HT-29 (cell line): ENCODE measurements around the gene EHD1. TPM values are rescaled to one million over a fixed set of nuclear protein-coding genes. Genes with fewer than 3 reads are reported as not detected.

Experiments used
- DNase-seq: peaks from one replicate; pipeline ENCODE4 v3.0.0-alpha.2; 2015; ENCODE audit warnings: low spot score
- total RNA-seq: library from RNA; depleted of rRNA; stranded (reverse); fragments of >200 nt; shearing (Covaris generic); gene quantifications from 2 replicates; pipeline ENCODE4 v1.2.3, GENCODE V29; 2014

EHD1 gene
- total RNA-seq, 1 experiment from 2014 or later, result 123 TPM

DNA sequence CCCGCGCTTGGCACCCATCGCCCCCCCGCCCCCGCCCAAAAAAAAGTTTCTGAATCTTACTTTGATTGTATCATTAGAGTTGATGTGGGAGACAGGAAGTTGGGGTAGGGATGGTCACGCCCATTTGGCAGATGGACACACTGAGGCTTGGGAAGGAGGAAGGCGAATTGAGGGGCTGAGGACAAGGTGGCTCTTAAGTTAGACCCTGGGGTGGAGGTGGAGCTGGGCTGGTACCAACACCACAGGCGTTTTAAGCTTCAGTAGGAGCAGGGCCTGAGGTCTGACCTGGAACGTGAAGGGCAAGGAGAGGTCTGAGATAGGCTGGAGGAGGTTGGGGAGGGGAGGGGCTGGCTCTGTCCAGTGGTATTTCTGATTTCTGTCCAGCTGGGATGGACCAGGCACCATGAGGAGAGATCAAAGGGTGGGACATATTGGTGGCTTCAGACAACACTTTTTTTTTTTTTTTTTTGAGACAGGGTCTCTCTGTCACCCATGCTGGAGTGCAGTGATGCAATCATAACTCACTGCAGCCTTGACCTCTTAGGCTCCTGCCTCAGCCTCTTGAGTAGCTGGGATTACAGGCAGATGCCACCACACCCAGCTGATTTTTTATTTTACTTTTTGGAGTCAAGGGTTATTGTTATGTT is 33.2 kb downstream of the EHD1 start:
- DNase-seq, result no peak

DNA sequence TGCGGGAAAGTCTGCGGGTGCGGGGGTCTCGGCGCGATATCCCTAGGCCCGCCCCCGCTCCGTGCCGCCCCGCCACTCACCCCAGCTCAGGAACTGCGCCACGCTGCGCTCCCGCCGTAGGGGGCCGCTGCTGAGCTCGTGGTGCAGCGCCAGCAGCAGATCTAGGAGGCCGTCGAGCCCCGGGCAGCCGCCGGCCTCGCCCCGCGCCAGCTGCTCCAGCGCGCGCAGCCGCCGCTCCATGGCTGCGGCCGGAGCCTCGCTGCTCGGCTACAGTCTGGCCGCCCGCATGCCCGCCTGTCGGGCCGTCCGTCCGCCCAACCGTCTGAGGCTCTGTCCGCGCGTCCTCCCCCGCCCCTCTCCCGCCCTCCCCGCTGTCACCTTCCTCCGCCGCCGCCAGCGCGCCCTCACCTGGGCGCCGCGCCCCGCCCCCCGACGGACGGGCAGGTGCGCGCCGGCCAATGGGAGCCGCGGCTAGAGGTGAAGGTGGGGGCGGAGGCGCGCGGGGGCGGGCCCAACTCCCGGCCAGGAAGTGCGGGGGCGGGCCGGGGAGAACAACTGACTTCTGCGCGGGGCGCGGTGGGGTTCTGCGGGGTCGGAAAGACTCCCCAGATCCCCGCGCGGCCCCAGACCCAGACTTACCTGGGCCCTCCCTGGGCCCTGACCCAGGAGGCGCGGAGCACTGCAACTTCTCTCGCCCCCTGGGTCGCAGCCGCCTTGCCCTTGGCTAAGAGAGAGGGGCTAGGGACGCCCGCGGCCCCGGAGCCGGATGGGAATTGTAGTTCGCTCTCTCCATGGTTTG is 33.9 kb downstream of the EHD1 start, which contains the start of gene CDC42BPG:
TSS of gene CDC42BPG (minus strand) at position 324 of the 799 bp plus-strand sequence. CDS start at position 240, 84 bp downstream.
- DNase-seq, result peak; percentile 93

DNA sequence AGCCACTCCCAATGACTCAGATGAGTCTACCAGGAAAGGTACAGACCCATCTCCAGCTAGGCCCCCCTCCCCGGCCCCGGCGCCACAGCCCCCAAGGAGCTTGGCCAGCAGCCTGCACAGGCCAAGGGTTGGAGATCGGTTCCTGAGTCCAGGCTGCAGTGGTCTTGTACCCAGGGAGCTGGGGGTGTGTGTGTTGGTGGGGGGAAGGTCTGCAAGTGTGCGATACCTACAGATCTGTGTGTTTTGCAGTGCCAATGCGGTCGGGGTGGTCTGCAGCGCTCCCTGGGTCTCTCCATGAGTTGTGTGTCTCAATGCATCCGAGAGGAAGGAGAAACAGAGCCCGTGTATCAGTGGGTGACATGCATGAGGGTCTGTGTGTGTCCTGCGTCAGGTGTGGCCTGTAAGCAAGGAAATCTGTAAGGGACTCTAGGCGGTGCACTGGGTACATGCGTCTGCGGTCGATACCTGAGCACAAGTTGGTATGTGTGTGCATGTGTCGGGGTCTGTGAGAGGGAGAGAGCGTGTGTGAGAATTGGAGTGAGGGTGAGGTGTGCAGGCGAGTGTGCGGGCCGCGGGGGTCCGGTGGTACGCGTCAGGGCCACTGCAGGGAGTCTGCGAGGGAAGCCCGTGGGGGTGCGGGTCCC is 34.6 kb downstream of the EHD1 start:
- DNase-seq, result peak; percentile 50

DNA sequence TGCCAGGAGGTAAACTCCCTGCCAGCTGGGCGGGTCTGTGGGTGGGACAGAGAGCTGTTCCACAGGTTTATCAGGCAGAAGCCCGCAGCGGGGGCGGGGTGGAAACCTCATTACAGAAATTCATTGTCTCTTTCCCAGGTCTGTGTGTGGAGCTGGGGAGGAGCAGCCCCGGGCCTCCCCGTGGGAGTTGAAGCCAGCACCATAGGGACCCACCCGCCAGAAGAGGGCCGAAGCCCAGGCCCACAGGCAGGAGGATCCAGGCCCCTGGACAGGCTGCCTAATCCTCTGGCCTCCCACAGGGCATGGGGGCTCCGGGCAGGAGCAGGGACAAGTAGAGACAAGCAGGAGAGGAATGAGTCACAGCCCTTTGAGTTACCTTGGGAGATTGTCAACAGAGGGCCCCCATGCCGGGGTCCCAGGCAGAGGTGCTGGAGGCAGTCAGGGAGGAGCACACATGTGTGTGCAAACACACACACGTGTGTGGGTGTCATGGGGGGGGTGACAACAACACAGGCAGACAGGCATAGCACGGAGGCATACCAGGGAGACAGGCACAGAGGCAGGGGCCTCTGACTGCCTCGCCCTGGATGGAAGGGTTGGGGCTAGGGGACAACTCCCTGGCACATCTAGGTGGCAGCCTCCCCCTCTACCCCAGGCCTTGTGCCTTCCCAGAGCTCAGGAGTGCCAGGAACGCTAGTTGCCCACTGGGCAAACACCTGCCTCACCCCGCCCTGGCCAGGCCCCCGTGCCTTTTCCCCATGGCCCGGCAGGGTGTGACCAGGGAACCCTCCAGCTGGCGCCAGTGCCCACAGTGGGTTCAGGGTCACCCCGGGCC is 35.4 kb downstream of the EHD1 start:
- peak; percentile 85 for DNase-seq

DNA sequence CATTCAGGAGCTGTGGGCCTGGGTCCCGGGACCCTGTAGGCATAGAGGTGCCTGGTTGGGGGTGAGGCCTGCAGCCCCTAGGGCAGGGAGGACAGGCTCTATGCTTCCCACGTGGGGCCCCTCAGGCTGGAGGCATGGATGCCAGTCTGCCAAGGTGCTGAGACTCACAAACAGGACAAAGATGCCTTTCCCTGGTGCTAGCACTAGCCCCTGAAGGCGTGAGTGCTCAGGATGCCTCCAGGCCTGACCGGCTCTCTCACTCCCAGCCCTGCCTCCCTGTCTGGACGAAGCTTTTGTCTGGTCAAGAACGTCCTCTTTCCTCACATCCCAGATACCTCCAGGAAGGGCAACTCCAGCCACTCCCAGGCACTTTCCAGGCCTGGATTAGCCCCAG is 36.1 kb downstream of the EHD1 start:
- DNase-seq, result peak; percentile 60

DNA sequence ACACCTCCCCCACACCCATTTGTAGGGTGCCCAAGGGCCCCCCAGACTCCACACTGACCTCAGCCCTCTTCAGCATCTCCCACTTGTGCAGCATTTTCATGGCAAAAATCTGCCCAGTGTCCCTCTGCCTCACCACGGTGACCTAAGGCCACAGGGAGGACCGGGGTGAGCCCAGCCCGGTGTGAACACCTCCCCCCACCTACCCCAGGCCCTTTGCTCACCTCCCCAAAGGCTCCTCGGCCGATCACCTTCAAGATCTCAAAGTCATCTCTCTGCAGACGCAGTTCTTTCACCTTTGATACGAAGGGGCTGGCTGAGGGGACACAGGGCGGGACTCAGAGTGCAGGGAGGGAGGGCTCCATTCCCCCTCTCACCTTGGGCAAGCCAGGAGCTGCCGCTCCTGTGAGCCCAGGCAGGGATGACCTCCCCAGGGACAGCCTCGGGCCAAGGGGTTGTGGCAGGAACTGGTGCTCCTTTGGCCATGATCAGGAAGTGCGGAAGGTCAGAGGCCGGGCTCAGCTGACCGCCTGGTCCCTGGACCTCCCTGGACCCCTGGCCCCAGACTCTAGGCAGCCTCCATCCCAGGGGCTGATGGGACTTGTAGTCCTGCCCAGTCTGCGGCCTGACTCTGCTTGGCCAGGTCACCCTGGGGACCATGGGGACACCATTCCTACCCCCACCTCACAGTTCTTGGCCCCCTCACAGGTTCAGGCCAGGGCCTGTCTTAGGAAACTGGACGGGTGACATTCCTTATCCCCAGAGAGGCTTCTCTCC is 36.6 kb downstream of the EHD1 start:
- no peak for DNase-seq

DNA sequence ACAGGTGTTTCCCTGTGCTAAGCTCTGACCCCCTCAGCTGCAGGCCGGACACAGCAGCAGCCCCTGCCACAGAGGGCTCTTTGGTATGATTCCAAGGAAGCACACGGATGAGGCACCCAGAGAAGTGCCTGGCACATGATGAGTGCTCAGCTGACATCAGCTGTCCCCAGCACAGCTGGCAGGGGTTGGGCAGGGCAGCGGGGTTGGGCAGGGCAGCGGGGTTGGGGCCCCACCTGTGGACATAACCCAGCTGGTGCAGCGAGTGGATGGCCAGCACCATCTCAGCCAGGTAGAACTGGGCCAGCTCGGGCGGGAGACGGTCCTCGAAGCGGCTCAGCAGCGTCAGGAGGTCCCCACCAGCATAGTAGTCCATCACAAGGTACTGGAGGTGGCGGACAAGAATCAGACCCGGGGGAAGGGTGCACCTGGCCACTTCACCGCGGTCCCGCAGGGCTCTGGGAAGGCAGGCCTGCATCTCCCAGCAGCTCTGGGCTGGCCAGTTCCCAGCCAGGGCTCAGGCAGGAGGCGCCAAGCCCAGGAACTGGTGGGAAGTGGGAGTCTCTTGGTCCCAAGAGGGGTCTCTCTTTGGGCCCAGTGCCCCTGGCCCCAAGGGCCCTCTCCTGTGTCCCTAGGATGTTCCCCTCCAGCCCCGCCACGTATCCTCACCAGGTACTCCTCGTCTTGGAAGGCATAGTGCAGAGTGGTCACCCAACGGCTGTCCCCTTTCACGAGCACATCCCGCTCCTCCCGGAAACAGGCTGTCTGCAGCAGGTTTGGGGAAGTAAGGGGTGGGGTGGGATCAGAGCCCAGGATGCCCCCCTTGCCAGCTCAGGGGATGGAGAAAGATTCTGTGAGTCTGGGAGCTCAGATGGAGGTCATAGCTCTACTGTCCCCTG is 38.3 kb downstream of the EHD1 start:
- no peak for DNase-seq

DNA sequence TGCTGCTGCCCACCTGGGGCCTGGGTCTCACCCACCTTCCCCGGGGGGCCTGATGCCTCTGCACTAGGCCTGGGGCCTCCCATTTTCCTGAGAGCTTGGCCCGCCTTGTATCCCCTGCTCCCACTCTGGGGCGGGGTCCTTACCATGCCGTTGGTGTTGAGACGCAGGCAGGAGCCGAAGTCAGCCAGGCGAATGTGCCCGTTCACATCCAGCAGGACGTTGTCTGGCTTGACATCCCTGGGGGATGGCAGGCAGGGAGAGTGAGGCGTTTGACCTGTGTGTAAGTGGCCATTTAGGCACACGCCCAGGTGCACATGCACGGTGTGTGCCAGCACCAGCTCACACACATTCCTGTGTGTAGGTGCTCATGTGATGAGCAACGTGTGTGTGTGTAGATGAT is 39.1 kb downstream of the EHD1 start:
- no peak for DNase-seq

DNA sequence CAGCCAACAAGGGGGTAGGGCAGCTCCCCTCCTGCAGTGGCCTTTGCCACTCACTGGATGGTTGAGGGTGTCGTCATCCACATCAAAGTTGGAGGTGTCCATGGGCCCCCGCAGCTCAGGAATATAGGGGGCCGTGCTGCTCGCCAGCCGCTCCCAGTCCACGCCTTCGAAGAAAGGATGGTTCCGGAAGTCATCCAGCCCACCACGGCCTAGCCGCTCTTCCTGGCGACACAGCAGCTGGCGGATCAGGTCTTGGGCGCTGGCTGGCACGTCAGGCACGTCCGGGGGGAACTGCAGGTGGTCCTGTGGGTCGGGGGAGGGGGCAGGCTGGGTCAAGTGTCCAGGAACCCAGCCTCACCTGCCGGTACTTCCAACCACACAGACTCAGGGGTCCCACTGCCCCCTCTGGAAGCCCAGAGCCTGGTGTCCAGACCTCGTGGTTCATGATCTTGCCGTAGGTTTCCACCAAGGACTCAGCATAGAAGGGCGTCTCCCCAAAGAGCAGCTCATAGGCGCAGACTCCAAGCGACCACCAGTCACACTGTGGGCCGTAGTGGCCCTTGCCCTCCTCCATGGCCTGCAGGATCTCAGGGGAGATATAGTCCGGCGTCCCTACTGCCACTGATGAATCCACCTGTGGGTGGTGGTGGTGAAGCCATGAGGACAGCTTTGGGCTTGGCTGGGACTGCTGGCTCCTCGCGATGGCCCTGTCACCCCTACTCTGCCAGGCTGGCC is 39.7 kb downstream of the EHD1 start:
- DNase-seq, result no peak

DNA sequence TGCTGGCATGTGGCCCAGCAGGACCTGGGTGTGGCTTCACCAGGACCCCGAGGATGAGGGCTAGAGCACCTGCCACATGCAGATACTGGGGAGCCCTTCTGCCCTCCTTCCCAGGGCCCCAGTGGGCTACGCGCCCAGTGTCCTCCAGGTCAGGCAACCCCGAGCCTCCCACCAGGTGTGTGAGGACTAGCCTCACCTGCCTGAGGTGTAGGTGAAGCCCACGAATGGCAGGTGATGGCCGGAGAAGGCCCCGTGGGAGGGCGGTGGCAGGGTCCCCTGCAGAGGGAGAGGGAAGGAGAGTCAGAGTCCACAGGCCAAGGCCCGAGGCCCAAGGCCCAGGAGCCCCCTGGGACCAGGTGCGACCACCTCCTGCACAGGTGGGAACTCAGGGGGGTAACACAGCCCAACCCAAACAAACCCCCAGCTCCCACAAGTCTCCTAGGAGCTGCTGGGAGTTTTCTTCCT is 40.5 kb downstream of the EHD1 start:
- DNase-seq, result no peak

DNA sequence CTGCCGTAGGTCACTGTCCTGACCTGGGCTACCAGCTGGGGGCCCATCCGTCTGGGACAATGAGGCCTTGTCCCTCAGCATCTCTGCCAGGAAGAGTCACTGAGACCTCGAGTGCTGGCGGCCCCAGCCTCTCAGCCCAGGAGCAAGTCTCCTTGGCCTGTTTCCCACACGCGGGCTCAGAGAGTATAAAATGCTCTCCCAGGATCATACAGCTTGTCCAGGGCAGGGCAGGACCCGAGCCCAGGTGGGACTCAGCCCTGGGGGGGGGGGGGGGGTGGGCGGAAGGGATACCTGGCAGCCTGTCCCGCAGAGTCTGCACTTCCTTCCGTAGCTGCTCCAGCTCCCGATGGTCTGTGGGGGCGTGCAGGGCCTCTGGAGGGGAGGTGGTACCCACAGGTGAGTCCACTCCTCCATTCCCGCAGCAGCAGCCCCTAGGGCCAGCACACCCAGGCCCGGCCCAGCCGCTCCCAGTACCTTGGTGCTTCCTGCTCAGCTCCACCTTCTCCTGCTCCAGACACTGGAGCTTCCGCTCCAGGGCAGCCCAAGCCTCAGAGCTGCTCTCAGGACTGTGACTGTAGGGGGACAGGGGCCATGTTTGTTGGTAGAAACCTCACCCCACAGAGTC is 41.9 kb downstream of the EHD1 start:
- DNase-seq, result no peak

DNA sequence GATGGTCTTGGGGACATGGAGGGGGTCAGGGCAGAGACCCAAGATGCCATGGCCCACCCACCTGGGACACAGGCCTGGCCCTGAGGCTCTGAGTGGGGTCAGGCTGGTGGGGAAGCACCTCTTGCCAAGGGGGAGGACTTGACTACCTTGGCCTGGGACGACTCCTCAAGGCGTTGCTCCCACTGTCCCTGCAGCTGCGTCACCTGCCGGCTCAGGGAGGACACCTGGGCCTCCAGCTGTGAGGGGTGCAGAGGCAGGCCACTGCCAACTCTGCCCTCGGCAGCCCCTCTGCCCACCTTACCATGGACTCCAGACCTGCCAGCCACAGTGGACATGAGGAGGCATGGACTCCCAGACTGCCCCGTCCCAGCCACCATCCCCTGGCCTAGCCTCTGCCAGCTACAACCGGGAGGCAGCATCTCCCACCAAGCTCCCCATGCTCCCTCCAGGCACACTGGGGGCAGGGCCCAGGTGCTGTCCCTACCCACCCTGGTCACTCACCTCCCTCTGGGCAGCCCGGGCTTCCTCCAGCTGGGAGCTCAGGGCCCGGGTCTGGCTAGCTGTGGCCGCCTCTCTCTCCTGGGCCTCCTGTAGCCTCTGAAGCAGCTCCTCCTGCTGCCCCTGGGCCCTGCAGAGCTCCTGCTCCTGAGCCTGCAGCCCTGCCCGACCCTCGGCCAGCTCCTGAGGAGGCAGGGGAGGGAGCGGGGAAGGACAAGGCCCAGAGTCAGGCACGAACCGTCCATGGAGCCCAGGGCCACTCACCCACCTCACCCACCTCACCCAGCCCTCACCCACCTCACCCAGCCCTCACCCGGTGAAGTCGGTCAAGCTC is 42.6 kb downstream of the EHD1 start:
- no peak for DNase-seq

DNA sequence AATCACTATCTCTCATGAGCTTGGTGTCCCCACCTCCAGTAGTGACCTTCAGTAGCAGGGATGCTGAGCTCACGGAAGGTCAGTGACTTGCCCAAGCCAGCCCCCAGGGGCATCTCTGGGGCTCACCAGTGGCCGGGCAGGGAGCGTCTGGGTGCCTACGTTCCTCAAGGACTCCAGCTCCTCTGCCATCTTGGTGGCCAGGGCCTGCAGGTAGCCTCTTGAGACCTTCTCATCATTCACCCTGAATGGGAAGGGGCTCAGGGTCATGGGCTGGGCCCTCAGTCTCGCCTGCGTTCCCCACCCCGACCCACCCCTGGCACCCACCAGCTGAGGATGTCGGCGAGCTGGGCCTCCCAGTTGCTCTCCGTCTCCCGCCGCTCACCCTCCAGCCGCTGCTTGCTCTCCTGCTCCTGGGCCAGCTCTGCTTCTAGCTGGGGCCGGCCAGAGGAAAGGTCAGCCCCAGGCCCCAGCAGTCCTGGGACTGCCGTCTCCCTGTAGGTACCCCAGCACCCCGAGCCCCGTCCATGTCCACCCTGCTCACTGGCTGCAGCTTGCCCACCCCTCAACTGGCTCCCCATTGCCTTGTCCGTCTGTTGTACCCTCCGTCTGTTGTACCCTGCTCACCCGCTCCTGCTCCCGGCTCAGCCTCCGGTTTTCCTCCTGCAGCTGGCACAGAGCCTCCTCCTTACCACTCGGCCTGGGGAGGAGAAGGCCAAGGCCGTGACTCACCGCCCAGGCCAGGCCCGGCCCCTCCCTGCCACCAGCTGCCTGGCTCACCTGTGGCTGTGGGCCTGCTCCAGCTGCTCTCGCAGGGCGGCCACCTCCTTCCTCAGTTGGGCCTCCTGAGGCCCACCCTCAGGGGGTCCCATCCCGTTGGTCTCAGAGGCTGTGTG is 43.5 kb downstream of the EHD1 start:
- peak; percentile 93 for DNase-seq

DNA sequence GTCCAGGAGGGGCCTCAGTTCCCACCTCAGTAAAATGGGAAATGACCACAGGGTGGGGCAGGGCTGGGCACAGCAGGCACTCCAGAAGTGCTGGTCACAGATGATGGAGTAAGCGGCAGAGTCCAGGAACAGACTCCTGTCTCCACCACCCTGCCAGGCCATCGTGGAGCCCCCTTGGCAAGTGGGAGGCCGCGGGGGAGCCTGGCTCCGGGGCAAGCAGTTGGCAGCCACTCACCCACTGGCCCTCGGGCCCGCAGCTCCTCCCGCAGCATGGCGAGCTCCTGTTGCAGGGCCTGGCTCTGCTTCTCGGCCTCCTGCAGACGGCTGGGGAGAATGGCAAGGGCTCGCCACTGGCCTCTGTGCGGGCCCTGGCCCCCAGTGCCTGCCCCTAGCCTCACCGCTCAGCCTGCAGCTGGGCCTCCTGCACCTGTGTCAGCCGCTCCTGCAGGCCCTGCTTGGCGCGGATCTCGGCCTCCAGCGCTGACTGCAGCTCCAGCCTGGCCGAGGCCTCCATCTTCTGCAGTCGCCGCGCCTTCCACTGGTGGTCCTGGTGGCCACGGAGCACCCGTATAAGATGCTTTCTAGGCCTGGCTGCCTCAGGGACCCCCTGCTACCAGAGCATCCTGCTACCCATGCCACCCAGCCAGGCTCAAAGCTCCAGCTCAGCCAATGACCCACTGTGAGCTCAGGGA is 44.2 kb downstream of the EHD1 start:
- DNase-seq, result no peak

DNA sequence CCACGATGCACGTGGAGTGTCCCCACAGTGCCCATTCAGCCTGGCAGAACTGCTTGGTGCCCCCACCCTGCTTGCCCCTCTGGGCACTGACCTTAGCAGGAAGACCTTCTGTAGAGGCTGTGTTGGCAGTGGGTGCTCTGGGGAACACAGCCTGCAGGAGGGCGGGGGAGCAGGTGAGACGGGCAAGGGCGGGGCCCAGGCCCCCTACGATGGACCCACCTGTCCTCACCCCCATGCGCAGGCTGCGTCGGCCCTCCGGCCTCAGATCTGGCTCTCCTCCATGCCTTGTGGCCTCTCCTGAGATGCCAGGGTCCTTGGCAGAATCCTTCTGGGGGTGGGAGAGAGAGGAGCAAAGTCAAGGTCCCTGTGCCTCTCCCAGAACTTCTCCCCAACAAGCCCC is 44.9 kb downstream of the EHD1 start:
- no peak for DNase-seq

DNA sequence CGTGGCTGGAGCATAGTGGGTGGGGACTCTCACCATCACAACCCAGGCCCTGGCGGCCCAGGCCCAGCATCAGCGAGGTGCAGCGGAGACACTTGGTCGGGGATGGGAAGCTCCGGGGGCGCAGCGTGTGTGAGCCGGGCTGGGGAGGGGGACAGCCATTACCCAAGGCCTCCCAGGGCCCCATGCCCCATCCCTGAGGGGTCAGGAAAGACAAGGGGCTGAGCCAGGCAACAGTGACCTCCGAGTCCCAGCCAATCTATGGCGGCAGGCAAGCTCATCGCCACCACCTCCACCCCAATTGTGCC is 45.3 kb downstream of the EHD1 start:
- DNase-seq, result no peak
